Suprapubic skin (tissue), 4 donors: ENCODE measurements around the gene MXD3.

Source experiments
- EP300 ChIP-seq: sonication (generic); formaldehyde crosslinking; IDR thresholded peaks from one replicate; pipeline ENCODE4 v1.6.1; 2017; ENCODE audit warnings: antibody characterized with exemption
- POLR2AphosphoS5 ChIP-seq, 3 donors: sonication (generic); formaldehyde crosslinking; IDR thresholded peaks; one replicate each; pipeline ENCODE4 v1.6.1; 2017; ENCODE audit warnings: antibody characterized with exemption in 3 of 3
- TF ChIP-seq, protein P1 (sequence below), 2 donors: fragments of 200-600 bp in 1 of 2; fragments of 450-650 bp in 1 of 2; sonication (generic) in 1 of 2; IDR thresholded peaks; one replicate each; pipeline ENCODE4 v1.5.1; 2016 to 2019; ENCODE audit warnings: antibody characterized with exemption in 2 of 2, mild to moderate bottlenecking in 1 of 2, moderate library complexity in 1 of 2

DNA sequence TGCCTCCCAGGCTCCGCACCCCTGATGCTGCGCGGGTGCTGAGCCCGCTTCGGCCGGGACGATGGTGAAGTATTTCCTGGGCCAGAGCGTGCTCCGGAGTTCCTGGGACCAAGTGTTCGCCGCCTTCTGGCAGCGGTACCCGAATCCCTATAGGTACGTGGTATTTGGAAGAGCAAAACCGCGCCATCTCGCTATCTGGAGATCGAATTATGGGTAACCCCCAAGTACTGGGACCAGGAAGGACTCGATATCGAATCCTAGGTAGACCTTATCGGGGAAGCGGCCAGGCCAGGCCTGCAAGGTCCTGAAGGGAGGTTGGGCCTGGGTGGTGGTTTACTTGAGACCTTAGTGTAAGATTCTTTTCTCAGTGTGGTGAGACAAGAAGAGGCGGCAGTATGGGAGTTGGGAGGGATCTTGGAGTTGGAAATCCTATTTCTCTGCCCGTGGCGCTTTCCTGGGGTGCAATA is 7.7 kb downstream of the MXD3 start:
- TF ChIP-seq, protein P1, sequence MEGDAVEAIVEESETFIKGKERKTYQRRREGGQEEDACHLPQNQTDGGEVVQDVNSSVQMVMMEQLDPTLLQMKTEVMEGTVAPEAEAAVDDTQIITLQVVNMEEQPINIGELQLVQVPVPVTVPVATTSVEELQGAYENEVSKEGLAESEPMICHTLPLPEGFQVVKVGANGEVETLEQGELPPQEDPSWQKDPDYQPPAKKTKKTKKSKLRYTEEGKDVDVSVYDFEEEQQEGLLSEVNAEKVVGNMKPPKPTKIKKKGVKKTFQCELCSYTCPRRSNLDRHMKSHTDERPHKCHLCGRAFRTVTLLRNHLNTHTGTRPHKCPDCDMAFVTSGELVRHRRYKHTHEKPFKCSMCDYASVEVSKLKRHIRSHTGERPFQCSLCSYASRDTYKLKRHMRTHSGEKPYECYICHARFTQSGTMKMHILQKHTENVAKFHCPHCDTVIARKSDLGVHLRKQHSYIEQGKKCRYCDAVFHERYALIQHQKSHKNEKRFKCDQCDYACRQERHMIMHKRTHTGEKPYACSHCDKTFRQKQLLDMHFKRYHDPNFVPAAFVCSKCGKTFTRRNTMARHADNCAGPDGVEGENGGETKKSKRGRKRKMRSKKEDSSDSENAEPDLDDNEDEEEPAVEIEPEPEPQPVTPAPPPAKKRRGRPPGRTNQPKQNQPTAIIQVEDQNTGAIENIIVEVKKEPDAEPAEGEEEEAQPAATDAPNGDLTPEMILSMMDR (IDR thresholded peaks at IDR 0.05): no peak
- TF ChIP-seq POLR2AphosphoS5 (IDR thresholded peaks at IDR 0.05) (no peak), EP300 (no peak)
